ENCODE measurements around the gene SENP8.

SENP8 gene

GRCh38 chr15:72184165-72184811 is 66.1 kb downstream of the SENP8 start:
- Mint-ChIP-seq H3K4me3 (no peak overlapping the region), H3K27me3 (ENCODE audit: low read depth) (peaks cover 59% of the 10 kb centered on the region), H3K27ac (no peak overlapping the region), H3K9me3 (no peaks in the 10 kb centered on the region), H3K36me3 (ENCODE audit: low read depth) (no peaks in the 10 kb centered on the region), H3K4me1 (ENCODE audit: low read depth) (no peaks in the 10 kb centered on the region)

- H3K9me3 Mint-ChIP-seq = no peaks in the 10 kb centered on the region
- H3K27me3 Mint-ChIP-seq (ENCODE audit: low read depth) = peaks cover 38% of the 10 kb centered on the region
- H3K4me1 Mint-ChIP-seq (ENCODE audit: low read depth) = no peaks in the 10 kb centered on the region
- H3K4me3 Mint-ChIP-seq = no peak overlapping the region
- no peak overlapping the region for H3K27ac Mint-ChIP-seq
- no peaks in the 10 kb centered on the region for H3K36me3 Mint-ChIP-seq (ENCODE audit: low read depth)
Measured at GRCh38 chr15:72189250-72189902, 71.2 kb downstream of the SENP8 start.

- no peaks in the 10 kb centered on the region for H3K36me3 Mint-ChIP-seq (ENCODE audit: low read depth)
- H3K9me3 Mint-ChIP-seq = no peaks in the 10 kb centered on the region
- no peak overlapping the region for H3K27ac Mint-ChIP-seq
- no peak overlapping the region for H3K4me3 Mint-ChIP-seq
- H3K27me3 Mint-ChIP-seq (ENCODE audit: low read depth) = peaks cover 27% of the 10 kb centered on the region
- peaks cover 1% of the 10 kb centered on the region for H3K4me1 Mint-ChIP-seq (ENCODE audit: low read depth)
Measured at GRCh38 chr15:72192416-72192815, 74.2 kb downstream of the SENP8 start.

All from T-helper 1 cell treated with Interleukin-12 subunit alpha and Interleukin-12 subunit beta and Interleukin-4 antibody, amounts not matched to agents 30 μg/mL and 1 μg/mL, for 36 hours (primary cell).